Measurements from ENCODE around the gene INKA2.

The INKA2 gene

GRCh38 chr1:111739194-111739924, at the start of gene INKA2:
Gene INKA2, minus strand, starts transcription at chr1:111739395. Its CDS starts 153 bp downstream, at chr1:111739242.
- DNase-seq, result peak; percentile 93

GRCh38 chr1:111786669-111787207, 47.5 kb upstream of the INKA2 start:
- no peak for DNase-seq

DNA sequence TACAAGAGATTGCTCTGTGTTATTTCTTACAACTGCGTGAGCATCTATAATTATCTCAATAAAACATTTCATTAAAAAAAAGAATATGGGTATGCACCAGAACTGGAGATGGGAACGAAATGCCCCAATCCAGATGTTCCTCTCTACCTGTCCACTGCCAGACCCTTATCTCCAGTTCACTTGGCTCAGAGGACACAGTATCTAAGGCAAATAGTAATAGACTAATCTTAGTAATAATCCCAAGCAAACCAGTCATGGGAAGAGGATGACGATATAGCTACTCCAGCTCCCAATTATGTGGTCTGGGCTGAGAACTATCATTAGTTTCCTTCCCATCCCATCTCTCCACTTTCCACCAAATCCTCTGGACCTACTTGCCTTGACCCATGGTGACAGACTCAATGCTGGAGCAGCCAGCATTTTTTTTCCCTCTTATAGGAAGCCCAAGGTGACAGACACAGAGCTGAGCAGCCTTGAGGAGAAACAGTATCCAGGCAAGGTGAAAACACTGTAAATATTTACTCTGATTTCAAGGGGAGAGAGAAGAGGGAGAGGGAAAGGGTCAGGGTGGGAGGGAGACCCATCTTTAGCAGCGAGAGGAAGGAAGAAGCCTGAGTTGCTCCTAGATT, 45.2 kb upstream of the INKA2 start:
- no peak for DNase-seq

DNA sequence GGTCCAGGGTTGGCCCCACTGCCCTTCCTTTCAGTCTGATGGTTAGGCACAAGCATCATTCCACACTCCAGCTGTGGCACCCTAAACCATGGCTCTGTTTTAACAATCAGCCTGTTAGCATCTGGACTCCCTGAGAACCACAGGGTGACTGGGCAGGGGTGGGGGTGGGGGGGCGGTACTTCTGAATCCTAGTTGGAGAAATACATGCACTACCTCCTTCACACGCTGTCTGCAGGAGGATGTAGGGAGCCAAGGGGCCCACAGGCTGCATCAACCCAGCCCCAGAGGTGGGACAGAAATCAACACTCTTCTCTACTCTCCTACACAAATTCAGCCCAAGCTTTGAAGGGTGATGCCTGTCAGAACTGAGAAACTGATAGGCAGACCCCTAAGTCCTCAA, 40.4 kb upstream of the INKA2 start:
- DNase-seq, result no peak

DNA sequence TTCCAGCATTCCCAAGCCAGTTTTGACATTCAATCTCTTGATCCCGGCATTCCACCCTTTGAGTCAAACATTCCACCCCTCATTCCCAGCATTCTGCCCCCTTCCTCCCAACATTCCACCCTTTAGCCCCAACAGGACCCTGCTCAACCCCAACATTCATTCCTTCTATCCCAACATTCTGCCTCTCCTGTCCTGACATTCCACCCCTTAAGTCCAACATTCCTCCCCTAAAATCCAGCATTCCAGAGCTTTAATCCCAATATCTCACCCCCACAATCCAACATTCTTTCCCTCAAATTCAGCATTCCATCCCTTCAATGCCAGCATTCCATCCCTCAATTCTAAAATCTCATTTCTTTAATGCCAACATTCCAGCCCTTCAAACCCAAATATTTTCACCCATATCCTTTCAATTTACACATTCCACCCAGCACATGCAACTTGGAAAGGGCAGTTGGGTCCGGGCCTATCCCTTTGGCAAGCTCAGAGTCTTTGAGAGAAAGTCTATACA, 39.4 kb upstream of the INKA2 start:
- no peak for DNase-seq

DNA sequence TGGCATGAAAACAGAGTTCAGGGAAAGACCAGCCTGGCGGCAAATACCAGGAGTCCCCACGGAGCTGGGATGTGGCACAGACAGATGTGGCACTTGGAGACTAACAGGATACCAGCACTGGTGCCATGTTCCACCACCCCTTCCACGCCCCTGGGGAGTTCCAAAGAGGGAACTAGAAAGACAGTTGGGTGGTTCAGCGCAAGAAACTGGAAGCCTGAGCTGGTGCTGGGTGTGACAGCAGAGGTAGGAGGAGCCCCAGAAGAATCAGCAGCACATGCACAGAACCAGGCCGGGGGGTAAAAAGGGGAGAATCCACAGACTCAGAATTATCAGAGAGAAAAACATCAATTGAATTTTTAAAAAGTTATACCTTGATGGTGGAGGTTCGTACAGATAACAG, 38.9 kb upstream of the INKA2 start:
- no peak for DNase-seq

DNA sequence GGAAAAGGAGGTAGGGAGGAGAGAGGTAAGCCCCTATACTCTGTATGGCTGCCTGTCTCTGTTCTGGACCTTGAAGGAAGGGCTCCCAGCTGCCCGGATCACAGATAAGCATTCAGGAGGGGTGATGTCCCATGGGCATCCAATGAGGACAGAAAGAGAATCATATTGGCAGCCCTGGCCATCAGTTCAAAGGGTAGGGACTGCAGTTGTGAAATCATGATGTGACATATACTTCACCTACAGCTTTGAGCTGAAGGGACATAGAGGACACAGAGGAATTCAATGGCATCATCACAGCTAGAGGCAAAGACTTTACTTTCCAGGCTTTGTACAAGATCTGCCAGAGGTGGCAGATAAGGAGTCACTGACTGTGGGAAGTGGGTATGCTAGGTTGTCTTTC, 38.1 kb upstream of the INKA2 start:
- no peak for DNase-seq

- DNase-seq, result no peak
Measured at GRCh38 chr1:111776861-111777260, 37.7 kb upstream of the INKA2 start.

DNA sequence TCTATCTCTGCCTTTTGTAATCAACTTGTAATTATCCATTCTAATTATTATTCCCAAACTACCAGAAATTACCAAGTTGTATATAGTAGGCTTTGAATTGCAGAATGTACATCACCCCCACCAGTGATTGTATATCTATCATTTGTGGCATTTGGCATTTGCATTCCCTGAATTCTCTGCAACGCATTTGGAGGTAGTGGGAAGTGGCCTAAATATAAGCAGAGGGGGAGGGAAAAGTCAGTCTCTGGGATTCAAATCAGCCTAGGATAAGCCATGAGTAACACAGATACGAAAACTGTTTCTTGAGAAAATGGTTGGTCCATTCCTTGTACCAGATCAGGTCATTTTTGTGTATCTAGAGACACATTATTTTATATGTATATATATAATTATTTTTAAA, 37.2 kb upstream of the INKA2 start:
- no peak for DNase-seq

- DNase-seq, result no peak
Measured at GRCh38 chr1:111775966-111776365, 36.8 kb upstream of the INKA2 start.

DNA sequence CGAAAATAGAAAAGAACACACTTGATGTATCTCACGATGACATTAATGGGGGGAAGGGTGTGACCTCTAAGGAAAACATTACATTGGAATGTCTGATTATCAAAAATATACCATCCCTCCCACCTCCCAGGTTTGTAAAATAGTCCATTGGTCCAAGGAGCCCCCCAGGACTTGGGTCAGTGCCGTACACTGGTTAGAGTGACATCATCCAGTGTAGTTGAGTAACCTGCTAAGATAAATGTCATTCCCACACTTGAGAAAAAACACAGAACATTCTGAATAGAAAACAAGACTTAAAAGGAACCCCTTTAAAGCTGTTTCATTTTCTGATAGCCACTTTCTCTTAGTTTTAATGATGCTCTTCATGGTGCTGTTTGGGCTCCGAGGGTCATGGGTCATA, 31.7 kb upstream of the INKA2 start:
- DNase-seq, result no peak

- DNase-seq, result peak; percentile 54
Measured at GRCh38 chr1:111769517-111770146, 30.4 kb upstream of the INKA2 start.

GRCh38 chr1:111768625-111769024, 29.4 kb upstream of the INKA2 start:
- no peak for DNase-seq

GRCh38 chr1:111768023-111768422, 28.8 kb upstream of the INKA2 start:
- DNase-seq, result peak; percentile 62

DNA sequence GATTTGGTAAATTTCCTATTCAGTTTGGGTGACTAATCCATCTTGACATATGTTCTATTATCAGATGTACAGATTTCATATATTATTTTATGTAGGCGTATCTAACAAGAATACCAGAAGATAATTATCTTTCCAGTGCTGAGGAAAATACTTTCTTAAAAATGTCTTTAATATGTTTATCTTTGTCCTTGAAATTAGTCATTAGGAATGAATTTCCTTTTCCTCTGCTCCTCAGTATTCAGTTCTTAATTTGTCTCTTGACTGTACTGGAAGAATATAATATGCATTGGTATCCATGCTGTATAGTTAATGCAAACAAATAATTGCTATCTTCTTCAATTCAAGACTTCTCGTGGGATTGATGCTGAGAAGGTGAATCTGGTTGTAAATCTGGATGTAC, 23.1 kb upstream of the INKA2 start:
- no peak for DNase-seq

- no peak for DNase-seq
Measured at GRCh38 chr1:111761717-111762116, 22.5 kb upstream of the INKA2 start.

DNA sequence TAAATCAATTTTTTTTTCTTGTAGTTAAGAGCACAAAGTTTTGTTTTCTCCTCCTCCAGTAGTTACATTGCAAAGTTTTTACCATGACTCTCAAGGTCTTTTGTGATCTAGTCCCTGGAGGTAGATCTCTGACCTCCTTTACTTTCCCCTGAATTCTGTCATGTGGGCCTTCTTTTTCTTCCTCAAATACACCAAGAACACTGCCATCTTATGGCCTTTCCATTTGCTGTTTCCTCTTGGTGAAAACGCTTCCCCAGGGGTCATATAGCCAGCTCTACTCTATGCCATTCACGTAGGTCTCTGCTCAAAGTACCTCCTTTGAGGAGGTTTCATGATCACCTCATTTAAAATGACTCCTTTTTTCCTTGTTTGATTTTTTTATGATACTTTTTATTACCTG, 19.2 kb upstream of the INKA2 start:
- DNase-seq, result no peak

DNA sequence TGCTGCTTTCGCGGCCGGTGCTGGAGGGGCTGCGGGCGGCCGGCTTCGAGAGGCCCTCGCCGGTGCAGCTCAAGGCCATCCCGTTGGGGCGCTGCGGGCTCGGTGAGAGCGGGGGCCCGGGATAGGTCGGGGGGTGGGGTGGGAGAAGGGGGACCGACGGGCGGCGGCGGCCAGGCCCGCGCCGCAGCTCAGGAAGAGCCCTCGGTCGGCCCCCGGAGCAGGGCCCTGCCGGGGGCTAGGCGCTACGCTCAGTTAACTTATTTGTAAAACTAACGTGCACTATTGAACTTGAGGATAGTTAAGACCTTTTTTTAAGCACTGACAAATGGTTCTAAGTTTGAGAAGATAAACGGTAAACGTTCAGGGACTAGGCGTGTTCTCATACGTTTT, 16.9 kb upstream of the INKA2 start:
- no peak for DNase-seq

GRCh38 chr1:111755331-111756123, 16.3 kb upstream of the INKA2 start, which contains the start of gene DDX20:
Gene DDX20, plus strand, starts transcription at chr1:111755901. Its CDS starts 24 bp downstream, at chr1:111755925.
- DNase-seq, result peak; percentile 95

DNA sequence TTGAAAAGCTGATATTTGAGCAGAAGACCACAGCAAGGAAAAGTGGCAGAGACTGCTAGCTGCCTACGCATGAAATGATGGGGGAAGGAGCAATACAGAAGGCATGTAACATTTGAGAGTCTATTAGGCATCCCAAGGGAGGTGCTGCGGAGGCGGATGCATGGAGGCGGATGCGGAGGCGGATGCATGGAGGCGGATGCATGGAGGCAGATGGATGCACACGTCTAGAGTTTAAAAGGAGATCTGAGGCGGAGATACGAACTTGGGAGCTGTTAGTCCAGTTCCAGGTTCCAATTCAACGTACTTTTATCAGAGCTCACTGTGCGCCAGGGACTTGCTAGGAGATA, 15.8 kb upstream of the INKA2 start:
- peak; percentile 85 for DNase-seq

DNA sequence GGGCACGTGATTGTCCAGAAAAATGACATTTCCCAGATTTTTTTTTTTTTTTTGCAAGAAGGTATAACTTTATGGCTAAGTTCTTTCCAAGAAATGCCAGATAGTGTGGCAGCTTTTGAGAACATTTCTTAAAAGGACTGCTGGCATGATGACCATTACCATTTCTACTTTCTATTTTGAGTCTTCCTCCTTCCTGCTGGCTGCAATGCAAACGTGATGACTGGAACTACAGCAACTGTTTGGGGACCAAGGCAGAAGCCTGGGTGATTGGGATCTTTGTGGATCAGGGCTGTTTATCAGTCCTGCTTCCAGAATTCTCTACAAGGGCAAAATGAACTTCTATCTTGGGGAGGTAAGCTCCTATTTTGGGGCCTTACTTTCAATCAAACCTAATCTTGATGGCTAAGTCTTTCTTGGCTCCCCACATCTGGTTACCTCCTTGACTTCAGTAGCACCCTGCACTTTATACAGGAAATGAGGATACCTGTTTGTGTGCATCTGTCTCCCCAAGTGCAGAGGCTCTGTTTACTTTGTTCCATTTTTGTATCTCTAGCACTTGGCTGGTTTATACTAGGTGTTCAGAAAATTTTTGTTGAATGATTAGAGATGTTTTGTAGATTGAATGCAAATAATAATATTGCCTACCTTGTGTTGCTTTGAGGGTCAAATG, 12.8 kb upstream of the INKA2 start:
- DNase-seq, result no peak

GRCh38 chr1:111750856-111751255, 11.7 kb upstream of the INKA2 start:
- no peak for DNase-seq
